Keratinocyte (primary cell): ENCODE measurements around the gene ARMH2.

Experiments used
- CTCF ChIP-seq, 3 experiments: IDR thresholded peaks in 1 of 3; conservative IDR thresholded peaks in 1 of 3; optimal IDR thresholded peaks in 1 of 3; 2 replicates in 2 of 3; 3 replicates in 1 of 3; pipeline versions ENCODE3 to v1.5.1; 2011; ENCODE audit warnings: low read length in 3 of 3, mild to moderate bottlenecking in 3 of 3, moderate library complexity in 2 of 3, control low read depth in 1 of 3, inconsistent platforms in 1 of 3; ENCODE audit not compliant: insufficient read depth in 2 of 3; ENCODE audit errors: extremely low read depth in 1 of 3
- EZH2 ChIP-seq: IDR thresholded peaks from one replicate; pipeline ENCODE4 v1.6.1; 2012; ENCODE audit warnings: inconsistent platforms, mild to moderate bottlenecking, low read length, moderate library complexity

GRCh38 chr6:24836109-24836508, 37.4 kb upstream of the ARMH2 start:
- no peak for TF ChIP-seq EZH2
- TF ChIP-seq CTCF (optimal IDR thresholded peaks at IDR 0.05 in 1 of 3, IDR thresholded peaks at IDR 0.05 in 1 of 3, conservative IDR thresholded peaks at IDR 0.05 in 1 of 3; ENCODE audit: extremely low read depth in 1 of 3, insufficient read depth in 2 of 3, low read length in 3 of 3) = no peak
